Activated CD4-positive, alpha-beta T cell treated with anti-CD3 and anti-CD28 coated beads, Interleukin-2, amount 50 U/mL, for 24 hours (primary cell): ENCODE data around the gene SHANK1.
"Not testable (repeated sequence)": the region's sequence is repeated elsewhere in the genome, so short reads cannot be mapped to it uniquely, and the experiment has no call there.

ENCODE experiments used
- DNase-seq, 2 donors: peaks; one replicate each; pipeline ENCODE4 v3.0.0-alpha.2; 2020; ENCODE audit warnings: low read depth in 1 of 2, low spot score in 1 of 2

SHANK1 gene

GRCh38 chr19:50719566-50719965 lies at the start of gene SHANK1:
Gene SHANK1 (minus strand): TSS chr19:50719802. CDS start chr19:50716919, 2,883 bp downstream.
- no peak for DNase-seq

GRCh38 chr19:50768277-50768676 lies 48.7 kb upstream of the SHANK1 start:
- no peak for DNase-seq

GRCh38 chr19:50767263-50767662 lies 47.7 kb upstream of the SHANK1 start:
- not testable (repeated sequence) for DNase-seq

- DNase-seq: not testable (repeated sequence)
Observed at GRCh38 chr19:50766746-50767145, 47.1 kb upstream of the SHANK1 start.

DNA sequence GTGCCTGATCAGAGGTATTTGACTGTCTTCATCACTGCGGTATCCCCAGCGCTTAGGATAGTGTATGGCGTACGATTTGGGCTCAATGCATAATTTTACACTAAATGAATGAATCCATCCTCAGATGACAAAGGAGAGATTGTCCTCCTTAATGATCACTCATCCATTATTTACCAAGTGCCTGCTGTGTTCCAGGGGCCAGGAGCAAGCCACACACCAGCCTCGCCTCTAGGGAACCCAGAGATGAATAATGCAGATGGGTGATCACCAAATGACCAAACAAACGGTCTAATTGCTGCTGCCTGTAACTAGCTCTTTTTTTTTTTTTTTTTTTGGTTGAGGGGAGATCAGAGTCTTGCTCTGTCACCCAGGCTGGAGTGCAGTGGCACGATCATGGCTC lies 44.8 kb upstream of the SHANK1 start:
- DNase-seq: no peak

- DNase-seq: not testable (repeated sequence)
Observed at GRCh38 chr19:50763521-50763920, 43.9 kb upstream of the SHANK1 start.

DNA sequence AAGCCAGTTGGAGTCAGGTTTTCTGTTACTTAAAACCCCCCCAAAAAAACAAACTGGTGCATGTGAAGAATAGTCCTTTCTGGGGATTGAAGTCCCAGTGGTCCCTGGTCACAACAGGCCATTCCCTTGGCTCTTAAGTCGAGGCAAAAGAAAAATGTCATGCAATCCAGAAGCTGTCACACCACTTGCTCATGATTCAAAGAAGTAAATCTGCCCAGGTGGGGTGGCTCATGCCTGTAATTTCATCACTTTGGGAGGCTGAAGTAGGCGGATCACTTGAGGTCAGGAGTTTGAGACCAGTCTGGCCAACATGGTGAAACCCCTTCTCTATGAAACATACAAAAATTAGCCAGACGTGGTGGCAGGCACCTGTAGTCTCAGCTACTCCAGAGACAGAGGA lies 41.9 kb upstream of the SHANK1 start:
- not testable (repeated sequence) for DNase-seq

DNA sequence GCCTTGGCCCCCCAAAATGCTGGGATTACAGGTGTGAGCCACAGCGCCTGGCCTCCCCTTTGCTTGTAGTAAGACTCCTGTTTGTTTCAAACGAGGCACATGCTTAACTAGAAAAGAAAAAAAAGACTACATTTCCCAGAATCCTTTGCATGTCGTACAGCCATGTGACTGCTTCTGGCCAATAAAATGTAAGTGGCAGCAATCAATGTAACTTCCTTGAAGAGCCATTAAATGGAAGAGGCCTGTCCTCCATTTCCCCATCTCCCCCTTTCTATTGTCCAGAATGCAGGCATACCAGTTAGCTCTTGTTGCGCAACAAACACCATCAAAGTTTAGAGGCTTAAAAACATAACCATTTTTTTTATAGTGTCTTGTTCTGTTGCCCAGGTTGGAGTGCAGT lies 40.3 kb upstream of the SHANK1 start:
- no peak for DNase-seq

GRCh38 chr19:50759076-50759475 lies 39.5 kb upstream of the SHANK1 start:
- DNase-seq: not testable (repeated sequence)

DNA sequence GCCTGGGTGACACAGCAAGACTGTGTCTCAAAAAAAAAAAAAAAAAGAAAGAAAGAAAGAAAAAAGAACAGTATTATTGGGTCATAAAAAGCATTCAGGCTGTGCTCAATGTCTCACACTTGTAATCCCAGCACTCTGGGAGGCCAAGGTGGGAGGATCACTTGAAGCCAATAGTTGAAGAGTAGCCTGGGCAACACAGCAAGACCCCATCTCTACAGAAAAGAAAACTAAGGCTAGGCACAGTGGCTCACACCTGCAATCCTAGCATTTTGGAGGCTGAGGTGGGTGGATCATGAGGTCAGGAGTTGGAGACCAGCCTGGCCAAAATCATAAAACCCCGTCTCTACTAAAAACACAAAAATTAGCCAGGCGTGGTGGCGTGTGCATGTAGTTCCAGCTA lies 38.0 kb upstream of the SHANK1 start:
- DNase-seq: not testable (repeated sequence)

DNA sequence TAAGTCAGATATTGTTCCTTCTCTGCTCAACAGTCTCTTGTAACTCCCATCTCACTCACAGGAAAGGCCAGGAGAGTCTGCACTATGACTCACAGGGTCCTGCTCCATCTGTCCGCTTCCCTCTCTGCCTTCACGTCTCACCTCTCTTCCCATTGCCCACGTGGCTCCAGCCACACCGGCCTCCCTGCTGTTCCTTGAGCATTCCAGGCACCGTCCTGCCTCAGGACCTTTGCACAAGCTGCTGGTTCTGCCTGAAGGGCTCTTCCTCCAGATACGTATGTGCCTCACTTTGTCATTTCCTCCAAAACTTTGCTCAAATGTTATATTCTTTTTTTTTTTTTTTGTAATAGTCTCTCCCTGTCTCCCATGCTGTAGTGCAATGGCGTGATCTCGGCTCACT lies 36.6 kb upstream of the SHANK1 start:
- not testable (repeated sequence) for DNase-seq

GRCh38 chr19:50753879-50754278 lies 34.3 kb upstream of the SHANK1 start:
- no peak for DNase-seq

GRCh38 chr19:50750010-50750409 lies 30.4 kb upstream of the SHANK1 start:
- DNase-seq: no peak

DNA sequence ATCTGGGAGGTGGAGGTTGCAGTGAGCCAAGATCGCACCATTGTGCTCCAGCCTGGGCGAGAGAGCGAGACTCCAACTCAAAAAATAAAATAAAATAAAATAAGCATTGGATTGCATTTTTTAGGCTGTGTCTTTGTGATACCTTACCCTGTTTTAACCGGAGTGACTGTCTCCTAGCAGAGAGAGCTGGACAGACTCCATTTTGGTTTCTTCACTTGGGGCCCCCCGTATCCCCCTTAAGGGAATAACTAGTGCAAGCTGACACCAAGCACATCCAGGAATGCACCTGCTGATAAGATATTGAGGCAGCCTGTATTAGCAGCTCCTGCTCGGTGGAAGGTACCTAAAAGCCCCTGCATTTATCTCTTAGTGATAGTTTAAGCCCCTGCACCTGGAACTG lies 29.9 kb upstream of the SHANK1 start:
- DNase-seq: no peak

DNA sequence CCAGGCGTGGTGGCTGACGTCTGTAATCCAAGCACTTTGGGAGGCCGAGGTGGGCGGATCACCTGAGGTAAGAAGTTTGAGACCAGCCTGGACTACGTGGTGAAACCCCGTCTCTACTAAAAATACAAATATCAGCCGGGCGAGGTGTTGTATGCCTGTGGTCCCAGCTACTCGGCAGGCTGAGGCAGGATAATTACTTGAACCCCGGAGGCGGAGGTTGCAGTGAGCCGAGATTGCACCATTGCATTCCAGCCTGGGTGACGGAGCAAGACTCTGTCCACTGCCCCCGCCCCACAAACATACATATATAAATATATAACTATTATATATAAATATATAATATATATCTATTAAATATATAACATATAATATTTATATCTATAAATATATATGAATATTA lies 27.5 kb upstream of the SHANK1 start:
- DNase-seq: not testable (repeated sequence)

- no peak for DNase-seq
Observed at GRCh38 chr19:50745221-50745620, 25.6 kb upstream of the SHANK1 start.

GRCh38 chr19:50743537-50743936 lies 23.9 kb upstream of the SHANK1 start:
- no peak for DNase-seq

- DNase-seq: no peak
Observed at GRCh38 chr19:50741179-50741933, 21.8 kb upstream of the SHANK1 start.

DNA sequence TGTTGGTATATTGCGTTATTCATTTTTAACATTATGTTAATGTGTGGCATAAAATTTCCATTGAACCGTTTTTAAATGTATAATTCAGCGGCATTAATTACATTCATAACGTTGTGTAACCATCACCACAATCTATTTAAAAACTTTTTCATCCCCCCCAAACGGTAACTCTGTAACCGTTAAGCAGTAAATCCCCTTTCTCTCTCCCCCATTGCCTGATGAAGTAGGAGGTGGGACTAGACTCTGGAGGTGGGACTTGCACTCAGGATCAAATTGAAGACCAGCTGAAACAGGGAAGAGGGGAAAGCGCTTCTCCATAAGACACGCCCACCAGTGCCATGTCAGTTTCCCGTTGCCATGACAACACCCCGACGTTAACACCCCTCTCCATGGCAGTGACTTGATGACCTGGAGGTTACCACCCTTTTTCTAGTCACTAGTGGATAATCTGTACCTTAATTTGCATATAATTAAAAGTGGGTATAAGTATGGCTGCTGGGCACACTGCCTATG lies 20.4 kb upstream of the SHANK1 start:
- no peak for DNase-seq

GRCh38 chr19:50739132-50739913 lies 19.7 kb upstream of the SHANK1 start:
- DNase-seq: no peak

DNA sequence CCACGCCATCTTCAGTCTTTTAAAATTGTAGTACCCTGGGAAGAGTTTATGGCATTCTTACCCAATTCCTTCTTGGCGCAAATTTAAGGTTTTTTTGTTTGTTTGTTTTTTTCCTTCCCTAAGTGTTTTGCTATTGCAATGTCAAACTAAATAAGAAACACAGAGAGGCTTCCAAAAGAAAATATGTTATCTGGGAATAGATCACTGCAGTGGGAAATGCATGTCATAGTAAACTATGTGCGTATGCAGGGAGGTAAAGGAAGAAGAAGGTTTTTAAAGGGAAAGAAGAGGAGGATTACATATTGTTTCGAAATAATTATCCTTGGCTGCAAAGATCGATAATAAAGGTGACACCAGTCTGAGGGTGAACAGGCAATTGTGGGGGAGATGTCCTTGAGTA lies 16.7 kb upstream of the SHANK1 start:
- no peak for DNase-seq

DNA sequence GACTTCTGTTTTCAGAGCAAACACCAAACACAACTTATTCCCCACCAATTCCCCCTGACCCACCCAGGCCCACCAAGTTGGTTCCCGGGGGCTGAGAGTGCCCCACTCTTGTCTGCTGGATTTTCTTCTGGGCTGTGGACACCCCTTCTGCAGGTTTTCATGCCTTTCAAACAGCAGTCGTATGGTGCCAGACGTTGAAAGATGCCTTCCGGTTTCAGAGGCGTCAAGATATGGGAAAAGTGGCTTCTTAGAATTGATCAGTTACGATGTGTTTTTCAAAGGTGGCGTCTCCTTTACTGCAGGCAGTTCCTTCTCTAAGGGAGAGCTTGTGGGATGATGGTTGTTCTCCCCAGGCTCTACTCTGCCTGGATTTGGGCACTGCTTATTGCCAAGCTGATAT lies 16.3 kb upstream of the SHANK1 start:
- DNase-seq: no peak
